Neutrophil (primary cell): Measurements from ENCODE around the gene PTP4A2.

Source experiments
- H3K27ac ChIP-seq: fragments of 200-600 bp; sonication (generic); 2 replicates; pipeline ENCODE4 v1.5.1; 2016; ENCODE audit warnings: mild to moderate bottlenecking, moderate library complexity
- H3K27me3 ChIP-seq: fragments of 200-600 bp; sonication (generic); 2 replicates; pipeline ENCODE4 v1.6.0; 2016; ENCODE audit warnings: mild to moderate bottlenecking
- H3K36me3 ChIP-seq: fragments of 200-600 bp; sonication (generic); 2 replicates; pipeline ENCODE4 v1.5.1; 2017
- H3K4me1 ChIP-seq, 2 experiments: fragments of 200-600 bp in 1 of 2; sonication (generic) in 1 of 2; 1 replicate in 1 of 2; 2 replicates in 1 of 2; pipeline versions ENCODE4 v1.5.1 to v1.6.1; 2013 to 2016; ENCODE audit warnings: low read depth in 1 of 2, low read length in 1 of 2, mild to moderate bottlenecking in 1 of 2, moderate library complexity in 1 of 2; ENCODE audit not compliant: control insufficient read depth in 1 of 2, insufficient read depth in 1 of 2
- H3K4me3 ChIP-seq, 2 experiments: fragments of 200-600 bp in 1 of 2; sonication (generic) in 1 of 2; 1 replicate in 1 of 2; 2 replicates in 1 of 2; pipeline ENCODE4 v1.5.1; 2013 to 2016; ENCODE audit warnings: low read depth in 1 of 2, low read length in 1 of 2, mild to moderate bottlenecking in 1 of 2, moderate library complexity in 1 of 2
- H3K9me3 ChIP-seq: fragments of 200-600 bp; sonication (generic); 2 replicates; pipeline ENCODE4 v1.5.1; 2016
- CTCF ChIP-seq: fragments of 200-600 bp; sonication (generic); IDR thresholded peaks from 2 replicates; pipeline ENCODE4 v1.5.1; 2016; ENCODE audit warnings: antibody characterized with exemption

The PTP4A2 gene

GRCh38 chr1:31938184-31938975 is at the start of gene PTP4A2:
Gene PTP4A2, minus strand, starts transcription at chr1:31938368. Its CDS starts 19,303 bp downstream, at chr1:31919065.
- Histone ChIP-seq H3K4me1 (peaks cover 83 to 90% of the 10 kb centered on the region in 2 experiments), H3K27ac (peak within 1 kb of the TSS; percentile 97), H3K27me3 (no peaks in the 10 kb centered on the region), H3K9me3 (no peaks in the 10 kb centered on the region), H3K36me3 (no peaks in the 10 kb centered on the region), H3K4me3 (peak within 1 kb of the TSS; percentile 81 to 88)
- peak; percentile 79 for TF ChIP-seq CTCF

GRCh38 chr1:31987135-31987619 is 49.0 kb upstream of the PTP4A2 start:
- no peak for TF ChIP-seq CTCF
- Histone ChIP-seq H3K4me3 (no peak overlapping the region), H3K36me3 (no peaks in the 10 kb centered on the region), H3K4me1 (peaks cover 4 to 5% of the 10 kb centered on the region in 2 experiments), H3K27me3 (no peaks in the 10 kb centered on the region), H3K9me3 (no peaks in the 10 kb centered on the region), H3K27ac (no peak overlapping the region)

GRCh38 chr1:31985430-31985829 is 47.3 kb upstream of the PTP4A2 start:
- H3K4me3 ChIP-seq, result no peak overlapping the region
- H3K27me3 ChIP-seq, result no peaks in the 10 kb centered on the region
- H3K27ac ChIP-seq, result no peak overlapping the region
- no peak for TF ChIP-seq CTCF
- H3K4me1 ChIP-seq, result peaks cover 11 to 21% of the 10 kb centered on the region in 2 experiments
- no peaks in the 10 kb centered on the region for H3K9me3 ChIP-seq
- no peaks in the 10 kb centered on the region for H3K36me3 ChIP-seq

- H3K4me1 ChIP-seq, result peaks cover 11 to 22% of the 10 kb centered on the region in 2 experiments
- no peak overlapping the region for H3K4me3 ChIP-seq
Observed at GRCh38 chr1:31984419-31985347, 46.5 kb upstream of the PTP4A2 start.

More at GRCh38 chr1:31984419-31985347, 46.5 kb upstream of the PTP4A2 start:
- Histone ChIP-seq H3K36me3 (no peaks in the 10 kb centered on the region), H3K27me3 (no peaks in the 10 kb centered on the region), H3K27ac (no peak overlapping the region), H3K9me3 (no peaks in the 10 kb centered on the region)
- no peak for TF ChIP-seq CTCF
